ENCODE measurements around the gene NLRP9. TPM values are rescaled to one million over a fixed set of nuclear protein-coding genes. Genes with fewer than 3 reads are reported as not detected.
"Not testable (repeated sequence)": the region's sequence is repeated elsewhere in the genome, so short reads cannot be mapped to it uniquely, and the experiment has no call there.

The NLRP9 gene
- total RNA-seq, 4 donors from 2014 or later = 0.28 TPM; not detected in 3

DNA sequence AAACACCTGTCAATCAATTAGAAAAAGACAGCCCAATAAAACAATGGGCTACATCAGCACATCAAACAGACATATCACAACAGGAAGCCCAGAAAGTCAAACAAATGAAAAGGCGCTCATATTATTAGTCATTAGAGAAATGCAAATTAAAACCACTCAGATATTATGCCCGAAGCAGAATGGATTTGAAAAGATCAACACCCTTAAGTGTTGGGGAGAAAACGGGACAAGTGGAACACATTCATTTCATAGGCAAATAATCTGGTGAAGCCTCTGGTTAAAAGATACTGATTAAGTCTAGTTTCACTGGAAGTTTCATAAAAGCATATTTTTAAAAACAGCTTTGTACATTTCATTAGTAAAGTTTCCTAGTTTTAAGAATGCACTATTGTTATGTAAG lies 17.4 kb downstream of the NLRP9 start:
- H3K9me3 ChIP-seq = no peaks in the 10 kb centered on the region
- H3K27ac ChIP-seq = no peak overlapping the region
- H3K4me3 ChIP-seq = no peak overlapping the region
- H3K27me3 ChIP-seq = peaks cover 0 to 25% of the 10 kb centered on the region in 2 donors
- DNase-seq = no peak
- TF ChIP-seq, protein P1, sequence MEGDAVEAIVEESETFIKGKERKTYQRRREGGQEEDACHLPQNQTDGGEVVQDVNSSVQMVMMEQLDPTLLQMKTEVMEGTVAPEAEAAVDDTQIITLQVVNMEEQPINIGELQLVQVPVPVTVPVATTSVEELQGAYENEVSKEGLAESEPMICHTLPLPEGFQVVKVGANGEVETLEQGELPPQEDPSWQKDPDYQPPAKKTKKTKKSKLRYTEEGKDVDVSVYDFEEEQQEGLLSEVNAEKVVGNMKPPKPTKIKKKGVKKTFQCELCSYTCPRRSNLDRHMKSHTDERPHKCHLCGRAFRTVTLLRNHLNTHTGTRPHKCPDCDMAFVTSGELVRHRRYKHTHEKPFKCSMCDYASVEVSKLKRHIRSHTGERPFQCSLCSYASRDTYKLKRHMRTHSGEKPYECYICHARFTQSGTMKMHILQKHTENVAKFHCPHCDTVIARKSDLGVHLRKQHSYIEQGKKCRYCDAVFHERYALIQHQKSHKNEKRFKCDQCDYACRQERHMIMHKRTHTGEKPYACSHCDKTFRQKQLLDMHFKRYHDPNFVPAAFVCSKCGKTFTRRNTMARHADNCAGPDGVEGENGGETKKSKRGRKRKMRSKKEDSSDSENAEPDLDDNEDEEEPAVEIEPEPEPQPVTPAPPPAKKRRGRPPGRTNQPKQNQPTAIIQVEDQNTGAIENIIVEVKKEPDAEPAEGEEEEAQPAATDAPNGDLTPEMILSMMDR (IDR thresholded peaks at IDR 0.05) = no peak
- no peak for TF ChIP-seq POLR2A (IDR thresholded peaks at IDR 0.05)
- no peaks in the 10 kb centered on the region for H3K36me3 ChIP-seq
- H3K4me1 ChIP-seq = no peaks in the 10 kb centered on the region
- intact Hi-C loops (cut with DNase I; ENCODE audit: low total_unique reads) = no loop called here

DNA sequence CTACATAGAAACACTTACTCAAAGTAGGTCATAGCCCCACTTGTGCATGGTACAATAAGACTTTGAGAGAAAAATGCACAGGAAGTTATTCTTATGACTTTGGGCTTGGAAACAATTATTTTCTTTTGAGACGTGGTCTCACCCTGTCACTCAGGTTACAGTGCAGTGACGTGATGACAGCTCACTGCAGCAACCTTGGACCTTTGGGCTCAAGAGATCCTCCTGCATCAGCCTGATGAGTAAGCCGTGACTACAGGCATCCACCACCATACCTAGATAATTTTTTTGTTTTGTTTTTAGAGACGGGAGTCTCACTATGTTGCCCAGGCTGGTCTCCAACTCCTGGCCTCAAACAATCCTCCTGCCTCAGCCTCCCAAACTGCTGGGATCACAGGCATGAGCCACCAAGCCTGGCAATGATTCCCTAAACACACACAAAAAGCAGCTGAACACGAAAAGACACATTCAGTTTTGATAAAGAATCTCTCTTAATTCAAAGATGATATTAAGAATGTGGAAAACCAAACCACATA lies 17.9 kb downstream of the NLRP9 start:
- Histone ChIP-seq H3K9me3 (no peaks in the 10 kb centered on the region), H3K36me3 (no peaks in the 10 kb centered on the region), H3K27ac (no peak overlapping the region), H3K4me1 (no peaks in the 10 kb centered on the region), H3K27me3 (peaks cover 0 to 27% of the 10 kb centered on the region in 2 donors), H3K4me3 (no peak overlapping the region)
- intact Hi-C loops (cut with DNase I; ENCODE audit: low total_unique reads) = no loop called here
- no peak for TF ChIP-seq POLR2A (IDR thresholded peaks at IDR 0.05)
- TF ChIP-seq, protein P1 (IDR thresholded peaks at IDR 0.05) = no peak
- no peak for DNase-seq

DNA sequence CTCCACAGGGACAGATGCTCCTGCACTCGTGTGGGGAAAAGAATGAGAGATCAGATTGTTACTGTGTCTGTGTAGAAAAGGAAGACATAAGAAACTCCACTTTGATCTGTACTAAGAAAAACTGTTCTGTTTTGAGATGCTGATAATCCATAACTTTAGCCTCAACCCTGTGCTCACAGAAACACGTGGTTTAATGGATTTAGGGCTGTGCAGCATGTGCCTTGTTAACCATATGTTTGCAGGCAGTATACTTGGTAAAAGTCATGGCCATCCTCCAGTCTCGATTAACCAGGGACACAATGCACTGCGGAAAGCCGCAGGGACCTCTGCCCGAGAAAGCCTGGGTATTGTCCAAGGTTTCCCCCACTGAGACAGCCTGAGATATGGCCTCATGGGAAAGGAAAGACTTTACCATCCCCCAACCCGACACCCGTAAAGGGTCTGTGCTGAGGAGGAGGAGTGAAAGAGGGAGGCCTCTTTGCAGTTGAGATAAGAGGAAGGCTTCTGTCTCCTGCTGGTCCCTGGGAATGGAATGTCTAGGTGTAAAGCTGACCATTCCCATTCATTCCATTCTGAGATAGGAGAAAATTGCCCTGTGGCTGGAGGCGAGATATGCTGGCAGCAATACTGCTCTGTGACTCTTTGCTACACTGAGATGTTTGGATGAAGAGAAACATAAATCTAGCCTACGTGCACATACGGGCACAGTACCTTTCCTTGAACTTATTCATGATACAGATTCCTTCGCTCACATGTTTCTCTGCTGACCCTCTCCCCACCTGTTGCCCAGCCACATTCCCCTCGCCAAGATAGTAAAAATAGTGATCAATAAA lies 20.1 kb downstream of the NLRP9 start:
- H3K9me3 ChIP-seq; H3K36me3 ChIP-seq; H3K4me1 ChIP-seq; H3K27ac ChIP-seq; H3K4me3 ChIP-seq; DNase-seq; intact Hi-C loops (cut with DNase I; ENCODE audit: low total_unique reads): not testable (repeated sequence)
- peaks cover 0 to 27% of the 10 kb centered on the region in 2 donors for H3K27me3 ChIP-seq

DNA sequence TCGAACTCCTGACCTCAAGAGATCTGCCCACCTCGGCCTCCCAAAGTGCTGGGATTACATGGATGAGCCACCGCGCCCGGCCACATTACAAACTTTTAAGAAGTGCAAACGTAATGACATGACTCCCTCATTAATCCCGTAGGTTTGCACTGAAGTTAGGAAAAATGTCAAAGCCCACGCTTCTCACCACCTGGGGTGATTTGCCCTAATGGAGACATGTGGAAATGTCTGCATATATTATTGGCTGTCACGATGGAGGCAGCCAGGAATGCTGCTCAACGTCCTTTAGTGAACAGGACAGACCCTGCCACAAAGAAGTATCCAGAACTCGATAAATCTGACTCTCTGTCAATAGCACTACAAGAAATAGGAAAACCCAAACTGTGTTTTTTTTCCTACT lies 21.0 kb downstream of the NLRP9 start:
- Histone ChIP-seq H3K9me3 (no peaks in the 10 kb centered on the region), H3K4me3 (no peak overlapping the region), H3K36me3 (no peaks in the 10 kb centered on the region), H3K27me3 (peaks cover 0 to 27% of the 10 kb centered on the region in 2 donors), H3K4me1 (no peaks in the 10 kb centered on the region), H3K27ac (no peak overlapping the region)
- TF ChIP-seq POLR2A (IDR thresholded peaks at IDR 0.05) = no peak
- TF ChIP-seq, protein P1 (IDR thresholded peaks at IDR 0.05) = no peak
- intact Hi-C loops (cut with DNase I; ENCODE audit: low total_unique reads) = no loop called here
- DNase-seq = no peak

DNA sequence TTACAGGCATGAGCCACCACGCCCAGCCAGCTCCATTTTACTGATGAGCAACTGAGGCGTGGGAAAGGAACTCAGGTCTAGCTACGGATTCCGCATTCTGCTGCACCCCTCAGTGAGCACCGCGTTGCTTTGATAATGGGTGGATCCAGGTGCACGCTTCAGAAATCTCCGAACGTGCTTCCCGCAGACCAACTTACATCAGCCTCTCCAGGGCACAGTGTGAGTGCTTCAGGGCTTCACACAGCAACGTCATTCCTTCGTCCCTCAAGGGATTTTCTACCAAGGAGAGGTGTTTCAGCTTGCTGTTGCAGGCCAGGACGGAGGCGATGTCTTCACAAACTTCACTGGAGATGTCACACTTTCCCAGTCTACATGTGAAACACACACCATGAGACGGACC lies 21.7 kb downstream of the NLRP9 start:
- peaks cover 0 to 27% of the 10 kb centered on the region in 2 donors for H3K27me3 ChIP-seq
- H3K36me3 ChIP-seq = no peaks in the 10 kb centered on the region
- TF ChIP-seq, protein P1 (IDR thresholded peaks at IDR 0.05) = no peak
- TF ChIP-seq POLR2A (IDR thresholded peaks at IDR 0.05) = no peak
- no peaks in the 10 kb centered on the region for H3K9me3 ChIP-seq
- no peak for DNase-seq
- no peak overlapping the region for H3K27ac ChIP-seq
- intact Hi-C loops (cut with DNase I; ENCODE audit: low total_unique reads) = no loop called here
- H3K4me3 ChIP-seq = no peak overlapping the region
- no peaks in the 10 kb centered on the region for H3K4me1 ChIP-seq

Data from uterus (tissue), 4 donors.